ENCODE results near the gene EIF4G3.
"Not testable (repeated sequence)": the region's sequence is repeated elsewhere in the genome, so short reads cannot be mapped to it uniquely, and the experiment has no call there.

Gene EIF4G3

GRCh38 chr1:20935717-20936116 is 241.0 kb downstream of the EIF4G3 start:
- DNase-seq (ENCODE audit: low spot score): no peak

DNA sequence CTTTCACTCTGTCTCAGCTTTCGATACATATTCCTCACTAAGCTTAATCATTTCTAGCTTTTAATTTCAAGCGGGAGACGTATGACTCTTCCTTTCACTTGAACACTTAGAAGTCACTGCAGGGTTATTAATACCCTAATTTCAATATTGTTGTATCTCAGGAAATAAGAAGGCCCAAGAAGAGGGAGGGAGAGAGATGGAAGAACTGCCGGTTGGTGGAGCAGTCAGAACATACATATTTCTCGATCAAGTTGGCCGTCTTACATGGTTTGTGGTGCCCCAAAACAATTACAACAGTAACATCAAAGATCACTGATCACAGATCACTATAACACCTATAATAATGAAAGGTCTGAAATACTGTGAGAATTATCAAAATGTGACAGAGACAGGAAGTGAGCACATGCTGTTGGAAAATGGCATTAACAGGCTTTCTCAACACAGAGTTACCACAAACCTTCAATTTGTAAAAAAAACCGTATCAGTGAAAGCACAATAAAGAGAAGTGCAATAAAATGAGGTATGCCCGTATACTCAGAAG is 244.2 kb downstream of the EIF4G3 start:
- no peak for DNase-seq (ENCODE audit: low spot score)

GRCh38 chr1:20931930-20932436 is 244.7 kb downstream of the EIF4G3 start:
- DNase-seq (ENCODE audit: low spot score): no peak

DNA sequence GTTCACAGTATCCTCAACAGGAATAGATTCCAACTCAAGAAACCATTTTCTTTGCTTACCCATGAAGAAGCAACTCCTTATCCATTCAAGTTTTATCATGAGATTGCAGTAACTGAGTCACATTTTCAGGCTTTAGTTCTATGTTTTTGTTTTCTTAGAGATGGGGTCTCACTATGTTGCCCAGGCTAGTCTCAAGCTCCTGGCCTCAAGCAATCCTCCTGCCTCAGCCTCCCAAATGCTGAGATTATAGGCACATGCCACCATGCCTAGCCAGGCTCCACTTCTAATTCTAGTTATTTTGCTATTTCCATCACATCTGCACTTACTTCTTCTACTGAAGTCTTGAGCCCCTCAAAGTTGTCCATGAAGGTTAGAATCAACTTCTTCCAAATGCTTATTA is 246.3 kb downstream of the EIF4G3 start:
- no peak for DNase-seq (ENCODE audit: low spot score)

DNA sequence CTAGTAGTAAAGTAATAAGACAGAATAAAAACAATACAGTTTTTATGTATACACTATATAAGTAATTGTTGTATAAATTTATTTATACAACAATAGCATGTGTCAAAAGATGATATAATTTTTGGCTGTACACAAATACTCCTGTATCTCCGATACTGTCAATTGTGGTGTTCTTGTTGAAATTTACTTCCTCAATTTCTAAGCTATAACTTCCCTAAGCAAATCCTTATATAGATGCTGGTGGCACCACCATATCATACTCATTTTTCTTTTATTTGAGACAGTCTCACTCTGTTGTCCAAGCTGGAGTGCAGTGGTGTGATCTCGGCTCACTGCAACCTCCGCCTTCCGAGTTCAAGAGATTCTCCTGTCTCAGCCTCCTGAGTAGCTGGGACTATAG is 248.6 kb downstream of the EIF4G3 start:
- DNase-seq (ENCODE audit: low spot score): no peak

- no peak for DNase-seq (ENCODE audit: low spot score)
These were observed 255.4 kb downstream of the EIF4G3 start for GRCh38 chr1:20921285-20921684.

- no peak for DNase-seq (ENCODE audit: low spot score)
These were observed 263.5 kb downstream of the EIF4G3 start for GRCh38 chr1:20913242-20913641.

- not testable (repeated sequence) for DNase-seq (ENCODE audit: low spot score)
These were observed 269.2 kb downstream of the EIF4G3 start for GRCh38 chr1:20907526-20907925.

- DNase-seq (ENCODE audit: low spot score): no peak
These were observed 273.3 kb downstream of the EIF4G3 start for GRCh38 chr1:20903437-20903836.

- no peak for DNase-seq (ENCODE audit: low spot score)
These were observed 276.6 kb downstream of the EIF4G3 start for GRCh38 chr1:20900056-20900455.

DNA sequence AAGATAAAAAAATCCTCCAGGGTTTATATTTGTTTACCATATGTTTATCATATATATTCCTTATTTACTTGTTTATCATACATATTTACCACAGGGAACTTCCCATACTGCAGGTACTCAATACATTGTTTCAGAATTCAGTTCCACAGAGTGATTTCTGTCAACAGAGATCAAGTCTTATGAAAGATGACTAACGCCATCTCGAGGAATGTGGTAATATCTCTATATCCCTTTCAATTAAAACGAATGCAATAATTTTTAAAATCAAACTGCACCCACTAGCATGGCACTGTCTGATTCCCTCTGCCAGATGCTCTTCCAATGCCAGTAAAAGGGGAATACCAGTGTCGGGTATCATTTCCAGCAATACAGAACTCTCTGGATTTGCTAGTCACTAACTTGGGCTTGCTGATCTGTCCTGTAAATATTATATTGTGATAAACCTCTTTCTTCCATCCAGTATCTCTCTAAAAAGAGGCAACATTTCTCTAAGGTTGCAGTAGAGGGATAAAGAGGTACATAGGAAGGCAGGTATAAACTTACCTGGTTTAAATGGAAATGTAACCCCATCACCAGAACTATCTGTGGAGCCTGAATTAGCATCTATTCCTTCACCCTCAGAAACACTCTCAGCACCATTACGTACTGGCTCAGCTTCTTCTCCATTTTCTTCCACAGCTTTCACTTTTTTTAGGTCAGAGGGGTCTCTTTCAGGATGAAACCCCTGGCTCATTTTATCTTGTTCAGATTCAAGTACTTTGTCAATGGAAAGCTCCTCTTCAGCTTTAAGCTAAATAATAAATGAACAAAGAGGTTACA is 277.3 kb downstream of the EIF4G3 start:
- DNase-seq (ENCODE audit: low spot score): no peak

- no peak for DNase-seq (ENCODE audit: low spot score)
These were observed 279.9 kb downstream of the EIF4G3 start for GRCh38 chr1:20896826-20897225.

DNA sequence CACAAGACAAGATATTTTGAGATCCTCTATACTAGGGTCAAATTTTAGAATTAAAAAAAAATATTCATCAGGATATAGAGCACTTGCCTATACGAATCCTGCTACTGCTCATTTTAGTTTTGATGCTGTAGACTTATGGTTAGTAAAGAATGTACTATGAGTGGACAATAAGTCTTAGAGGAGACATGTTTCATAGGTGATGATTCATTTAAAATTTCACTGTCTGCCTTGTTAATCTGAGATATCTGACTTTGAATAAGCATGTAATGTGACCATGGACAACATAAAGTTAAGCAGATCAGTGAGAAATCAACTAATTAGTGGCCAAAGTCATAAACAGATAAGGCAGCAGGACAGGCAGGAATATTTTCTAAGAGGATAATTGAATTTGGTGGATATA is 282.8 kb downstream of the EIF4G3 start:
- DNase-seq (ENCODE audit: low spot score): no peak

- DNase-seq (ENCODE audit: low spot score): no peak
These were observed 285.6 kb downstream of the EIF4G3 start for GRCh38 chr1:20891091-20891490.

- DNase-seq (ENCODE audit: low spot score): no peak
These were observed 289.5 kb downstream of the EIF4G3 start for GRCh38 chr1:20887246-20887645.

DNA sequence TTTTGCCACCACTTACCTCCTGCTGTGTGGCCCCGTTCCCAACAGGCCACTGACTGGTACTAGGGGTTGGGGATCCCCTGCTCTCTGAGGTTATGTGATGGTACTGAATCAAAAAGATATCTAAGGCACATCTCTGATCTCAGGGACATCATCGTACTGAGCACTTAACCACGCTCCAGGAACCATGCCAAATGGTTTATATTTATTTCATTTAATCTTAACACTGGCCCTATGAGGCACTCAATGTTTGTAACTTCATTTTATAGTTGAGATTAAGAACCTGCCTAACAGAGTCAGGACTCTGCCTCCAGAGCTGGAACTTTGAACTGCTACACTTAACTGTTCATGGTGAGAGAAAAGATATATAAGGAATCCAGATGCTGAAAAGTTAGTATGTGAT is 291.6 kb downstream of the EIF4G3 start:
- DNase-seq (ENCODE audit: low spot score): no peak

DNA sequence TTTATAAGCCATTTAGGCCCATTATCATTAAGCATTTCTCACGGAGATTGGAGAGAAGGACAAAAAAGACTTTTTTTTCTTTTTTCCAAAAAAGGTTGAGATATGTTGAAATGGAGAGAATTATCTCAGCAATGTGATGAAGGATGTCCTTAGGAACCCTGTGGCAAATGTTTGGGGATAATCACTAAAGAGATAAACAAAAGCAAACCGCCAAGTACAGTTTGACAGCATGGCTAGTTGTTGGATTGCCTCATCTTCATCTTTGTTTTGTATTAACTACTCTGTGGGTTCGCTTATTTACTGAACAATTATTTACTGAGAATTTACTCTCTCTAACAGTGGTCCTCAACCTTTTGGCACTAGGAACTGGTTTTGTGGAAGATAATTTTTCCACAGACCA is 292.2 kb downstream of the EIF4G3 start:
- DNase-seq (ENCODE audit: low spot score): no peak

GRCh38 chr1:20883766-20884165 is 292.9 kb downstream of the EIF4G3 start:
- no peak for DNase-seq (ENCODE audit: low spot score)

GRCh38 chr1:20882837-20883236 is 293.9 kb downstream of the EIF4G3 start:
- DNase-seq (ENCODE audit: low spot score): no peak

GRCh38 chr1:20878799-20879198 is 297.9 kb downstream of the EIF4G3 start:
- DNase-seq (ENCODE audit: low spot score): no peak

DNA sequence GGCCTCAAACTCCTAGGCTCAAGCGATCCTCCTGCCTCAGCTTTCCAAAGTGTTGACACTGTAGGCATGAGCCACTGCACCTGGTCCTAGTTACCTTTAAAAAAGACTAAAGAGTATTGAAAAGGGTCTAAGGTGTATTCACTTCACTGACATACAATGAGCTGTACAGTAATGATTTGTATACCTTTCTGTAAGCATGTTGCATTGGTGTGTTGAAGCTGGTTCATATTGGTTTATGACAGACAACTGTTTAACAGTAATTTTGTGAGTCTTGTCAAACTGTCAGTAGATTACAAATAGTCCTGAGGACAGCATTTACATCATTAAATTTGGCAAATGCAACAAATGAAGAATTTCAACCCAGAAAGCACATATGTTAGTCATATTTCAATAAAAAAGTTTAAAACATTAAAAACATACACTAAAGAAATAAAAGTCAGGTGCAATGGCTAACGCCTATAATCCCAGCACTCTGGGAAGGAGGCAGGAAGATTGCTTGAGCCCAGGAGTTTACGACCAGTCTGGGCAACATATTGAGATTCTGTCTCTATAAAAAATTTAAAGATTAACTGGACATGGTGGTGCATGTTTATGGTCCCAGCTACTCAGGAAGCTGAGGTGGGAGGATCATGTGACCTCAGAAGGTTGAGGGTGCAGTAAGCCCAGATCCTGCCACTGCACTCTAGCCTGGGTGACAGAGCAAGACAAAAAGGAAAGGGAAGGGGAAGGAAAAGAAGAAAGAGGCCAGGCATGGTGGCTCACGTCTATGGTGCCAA is 301.3 kb downstream of the EIF4G3 start:
- no peak for DNase-seq (ENCODE audit: low spot score)

DNA sequence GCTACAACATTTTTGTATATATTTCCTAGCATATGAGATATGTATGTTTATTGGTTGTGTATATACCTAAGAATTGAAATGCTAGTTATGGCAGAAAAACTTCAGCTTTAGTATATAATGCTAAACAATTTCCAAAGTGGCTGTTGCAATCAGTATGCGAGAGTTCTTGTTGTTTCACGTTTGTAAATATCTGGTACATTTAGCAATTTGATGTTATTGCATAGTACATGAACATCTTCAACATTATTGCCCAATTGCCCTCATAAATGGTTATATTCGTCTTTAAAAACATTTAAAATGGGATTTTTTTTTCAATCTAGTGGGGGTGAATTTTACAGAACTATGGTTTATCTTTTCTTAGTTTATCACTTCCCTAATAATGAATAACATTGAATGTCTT is 303.4 kb downstream of the EIF4G3 start:
- no peak for DNase-seq (ENCODE audit: low spot score)

DNA sequence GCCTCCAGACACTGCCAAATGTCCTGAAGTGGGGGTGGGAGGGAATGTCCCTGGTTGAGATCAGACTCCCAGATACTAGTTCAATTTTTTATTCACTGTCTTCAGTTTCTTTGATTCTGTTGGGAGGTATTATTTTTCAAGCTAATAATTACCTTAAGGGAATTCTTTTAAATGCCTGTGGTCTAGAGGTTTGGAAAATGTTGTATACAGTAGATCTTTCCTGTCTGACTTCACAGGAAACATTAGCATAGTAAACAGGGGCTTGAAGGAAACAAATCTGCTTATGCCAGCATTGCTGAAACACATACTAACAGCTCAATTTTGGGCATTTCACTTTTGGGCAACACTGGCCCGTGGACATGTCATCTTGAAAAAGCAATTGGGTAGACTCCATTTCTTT is 305.3 kb downstream of the EIF4G3 start:
- DNase-seq (ENCODE audit: low spot score): no peak
